GM23248 (cell line): ENCODE data around the gene OBI1.

Source experiments
- EZH2 ChIP-seq: fragments of 200-600 bp; sonication (generic); IDR thresholded peaks from 2 replicates; pipeline ENCODE4 v1.6.1; 2018; ENCODE audit warnings: antibody characterized with exemption, mild to moderate bottlenecking; ENCODE audit not compliant: insufficient read depth, poor library complexity, severe bottlenecking
- EZH2phosphoT487 ChIP-seq: fragments of 200-600 bp; sonication (generic); IDR thresholded peaks from 2 replicates; pipeline ENCODE4 v1.6.1; 2018; ENCODE audit warnings: antibody characterized with exemption, moderate library complexity, mild to moderate bottlenecking, low read depth; ENCODE audit not compliant: insufficient read depth

GRCh38 chr13:78655007-78655406 is 3.9 kb downstream of the OBI1 start:
- no peak for TF ChIP-seq EZH2
- TF ChIP-seq EZH2phosphoT487, result no peak
